Thyroid gland (tissue), 4 donors: ENCODE measurements around the gene WDR87. TPM values are rescaled to one million over a fixed set of nuclear protein-coding genes. Genes with fewer than 3 reads are reported as not detected.

Experiments used
- DNase-seq, 2 donors: peaks; one replicate each; pipeline ENCODE4 v3.0.0-alpha.2; 2019
- H3K27ac ChIP-seq, 3 donors: fragments of 200-600 bp; sonication (generic); 1 replicate in 2 of 3; 2 replicates in 1 of 3; pipeline ENCODE4 v1.5.1; 2016 to 2019; ENCODE audit warnings: mild to moderate bottlenecking in 1 of 3, moderate library complexity in 1 of 3
- H3K27me3 ChIP-seq: fragments of 200-600 bp; sonication (generic); one replicate; pipeline ENCODE4 v1.5.1; 2019
- H3K36me3 ChIP-seq, 2 donors: fragments of 200-600 bp; sonication (generic); one replicate each; pipeline ENCODE4 v1.5.1; 2016 to 2019
- H3K4me1 ChIP-seq, 2 donors: fragments of 200-600 bp; sonication (generic); one replicate each; pipeline ENCODE4 v1.5.1; 2017 to 2019
- H3K4me3 ChIP-seq, 3 donors: fragments of 200-600 bp; sonication (generic); replicated peaks in 1 of 3; 1 replicate in 2 of 3; 2 replicates in 1 of 3; pipeline ENCODE4 v1.5.1; 2016; ENCODE audit warnings: mild to moderate bottlenecking in 1 of 3
- H3K9me3 ChIP-seq: fragments of 200-600 bp; sonication (generic); one replicate; pipeline ENCODE4 v1.5.1; 2017
- CTCF ChIP-seq, 6 experiments: fragments of 200-600 bp in 3 of 6; fragments of 450-650 bp in 3 of 6; sonication (generic) in 3 of 6; IDR thresholded peaks; one replicate each; pipeline ENCODE4 v1.5.1; 2016 to 2019; ENCODE audit warnings: antibody characterized with exemption in 6 of 6, mild to moderate bottlenecking in 2 of 6, inconsistent platforms in 1 of 6, moderate library complexity in 1 of 6
- POLR2A ChIP-seq, 2 donors: fragments of 450-650 bp; IDR thresholded peaks; one replicate each; pipeline ENCODE4 v1.6.1; 2017; ENCODE audit warnings: antibody characterized with exemption in 2 of 2, mild to moderate bottlenecking in 2 of 2, moderate library complexity in 1 of 2
- WGBS, 2 donors: methylation state at CpG; one replicate each; pipeline ENCODE4 v1.1.5; 2017; 5-methylcytosine and 5-hydroxymethylcytosine counted together
- intact Hi-C: fragments of 100-400 bp; cut with DNase I; formaldehyde crosslinking; loops from one replicate; pipeline ENCODE4 v1.15.1; 2023
- total RNA-seq, 4 donors: library from RNA; depleted of rRNA; stranded (reverse); fragments of >200 nt; gene quantifications; one replicate each; pipeline ENCODE4 v1.2.3, GENCODE V29; 2016

WDR87 gene
- total RNA-seq, 4 donors from 2014 or later, result under 0.01 TPM; not detected in 3

GRCh38 chr19:37931881-37932655 is 25.7 kb upstream of the WDR87 start:
- H3K36me3 ChIP-seq, result no peaks in the 10 kb centered on the region

GRCh38 chr19:37930416-37930815 is 24.0 kb upstream of the WDR87 start:
- peak overlapping the region; percentile 78 to 96 (median 87) for H3K27ac ChIP-seq
- H3K36me3 ChIP-seq, result no peaks in the 10 kb centered on the region
- TF ChIP-seq CTCF (IDR thresholded peaks at IDR 0.05) (no peak), POLR2A (IDR thresholded peaks at IDR 0.05) (no peak)
- WGBS, 2 donors, result 72 to 84% methylated on average over 5 of the region's 5 CpGs
- H3K9me3 ChIP-seq, result no peaks in the 10 kb centered on the region
- H3K4me3 ChIP-seq, result no peak overlapping the region
- no peaks in the 10 kb centered on the region for H3K27me3 ChIP-seq
- peak; percentile 74 to 83 for DNase-seq
- intact Hi-C loops, result no loop called here
- H3K4me1 ChIP-seq, result peaks cover 57 to 58% of the 10 kb centered on the region in 2 donors

More at GRCh38 chr19:37931881-37932655, 25.7 kb upstream of the WDR87 start:
- Histone ChIP-seq H3K9me3 (no peaks in the 10 kb centered on the region), H3K27me3 (no peaks in the 10 kb centered on the region), H3K27ac (peak overlapping the region; percentile 78 to 96 (median 87)), H3K4me1 (peaks cover 57 to 63% of the 10 kb centered on the region in 2 donors), H3K4me3 (peak overlapping the region in 1 of 3 donors; percentile 2)
- 21 to 23% methylated on average over 17 to 23 of the region's 30 CpGs for WGBS, 2 donors
- intact Hi-C loops, result no loop called here
- TF ChIP-seq CTCF (IDR thresholded peaks at IDR 0.05) (no peak), POLR2A (IDR thresholded peaks at IDR 0.05) (peak in 1 of 2 donors; percentile 47)
- DNase-seq, result peak; percentile 98 to 99

GRCh38 chr19:37929355-37929923 is 23.0 kb upstream of the WDR87 start:
- no peaks in the 10 kb centered on the region for H3K27me3 ChIP-seq
- no peak overlapping the region for H3K27ac ChIP-seq
- TF ChIP-seq CTCF (IDR thresholded peaks at IDR 0.05) (no peak), POLR2A (IDR thresholded peaks at IDR 0.05) (no peak)
- no peak overlapping the region for H3K4me3 ChIP-seq
- no peaks in the 10 kb centered on the region for H3K9me3 ChIP-seq
- H3K36me3 ChIP-seq, result no peaks in the 10 kb centered on the region
- DNase-seq, result no peak
- WGBS, 2 donors, result 73 to 76% methylated on average over 4 of the region's 4 CpGs
- peaks cover 50 to 56% of the 10 kb centered on the region in 2 donors for H3K4me1 ChIP-seq
- intact Hi-C loops, result no loop called here

GRCh38 chr19:37928527-37929286 is 22.3 kb upstream of the WDR87 start:
- Histone ChIP-seq H3K9me3 (no peaks in the 10 kb centered on the region), H3K27me3 (no peaks in the 10 kb centered on the region), H3K4me1 (peaks cover 43 to 48% of the 10 kb centered on the region in 2 donors), H3K4me3 (no peak overlapping the region), H3K27ac (no peak overlapping the region), H3K36me3 (no peaks in the 10 kb centered on the region)
- TF ChIP-seq POLR2A (IDR thresholded peaks at IDR 0.05), result no peak
- no peak for TF ChIP-seq CTCF (IDR thresholded peaks at IDR 0.05)
- no peak for DNase-seq
- intact Hi-C loops, result no loop called here
- WGBS, 2 donors, result 73 to 81% methylated on average over 5 of the region's 5 CpGs
